Activated CD8-positive, alpha-beta memory T cell treated with anti-CD3 and anti-CD28 coated beads, Interleukin-2, amount 50 U/mL, for 1 hour (primary cell): ENCODE data around the gene LCN15.
"Not testable (repeated sequence)": the region's sequence is repeated elsewhere in the genome, so short reads cannot be mapped to it uniquely, and the experiment has no call there.

Experiments
- DNase-seq: peaks from one replicate; pipeline ENCODE4 v3.0.0-alpha.2; 2020; ENCODE audit errors: extremely low read depth

LCN15 gene

DNA sequence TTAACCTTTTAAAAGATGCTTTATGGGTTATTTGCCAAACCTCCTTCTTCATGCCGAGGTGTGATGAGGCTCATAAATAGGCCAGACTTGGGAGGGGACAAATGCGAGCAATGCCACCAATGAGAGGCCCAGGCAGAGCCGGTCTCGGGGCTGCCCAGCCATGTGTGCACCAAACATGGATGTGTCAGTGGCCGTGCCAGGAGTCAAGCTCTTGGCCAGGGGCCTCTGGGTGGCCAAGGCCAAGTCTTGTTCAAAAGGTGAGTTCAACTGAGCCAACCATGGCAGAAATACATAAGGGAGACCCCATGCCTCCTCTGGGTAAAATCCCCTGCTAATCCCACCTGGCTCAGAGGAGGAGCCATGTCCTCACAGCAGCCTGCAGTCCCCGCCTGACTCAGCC, 10.9 kb upstream of the LCN15 start:
- DNase-seq = no peak

DNA sequence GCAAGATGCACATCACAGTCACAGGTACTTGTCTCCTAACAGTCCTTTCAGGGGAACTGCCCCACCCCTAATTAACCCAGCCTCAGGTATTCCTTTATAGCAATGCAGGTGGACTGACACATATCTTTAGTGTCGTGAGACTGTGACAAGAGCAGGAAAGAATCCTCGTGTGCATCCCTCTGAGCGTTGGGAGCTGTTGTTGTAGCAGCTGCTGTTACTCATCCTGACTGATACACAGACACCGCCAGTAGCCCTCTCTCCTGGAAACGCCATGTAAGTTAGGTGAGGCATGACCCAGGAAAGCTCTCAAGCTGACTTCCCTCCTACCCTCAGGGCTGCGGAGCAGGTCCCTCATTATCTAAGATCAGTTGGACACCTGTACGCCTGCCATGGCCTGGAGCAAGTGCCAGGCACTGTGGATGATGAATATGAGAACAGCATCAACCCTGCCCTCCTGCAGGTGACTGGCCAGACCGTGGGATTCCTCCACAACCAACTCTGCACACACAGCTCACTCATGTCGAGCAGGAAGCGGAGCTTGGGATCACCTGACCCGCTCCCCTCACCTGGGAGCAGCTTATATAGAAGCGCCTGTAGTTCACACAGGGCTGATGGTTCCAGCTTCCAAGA, 10.2 kb upstream of the LCN15 start:
- no peak for DNase-seq

DNA sequence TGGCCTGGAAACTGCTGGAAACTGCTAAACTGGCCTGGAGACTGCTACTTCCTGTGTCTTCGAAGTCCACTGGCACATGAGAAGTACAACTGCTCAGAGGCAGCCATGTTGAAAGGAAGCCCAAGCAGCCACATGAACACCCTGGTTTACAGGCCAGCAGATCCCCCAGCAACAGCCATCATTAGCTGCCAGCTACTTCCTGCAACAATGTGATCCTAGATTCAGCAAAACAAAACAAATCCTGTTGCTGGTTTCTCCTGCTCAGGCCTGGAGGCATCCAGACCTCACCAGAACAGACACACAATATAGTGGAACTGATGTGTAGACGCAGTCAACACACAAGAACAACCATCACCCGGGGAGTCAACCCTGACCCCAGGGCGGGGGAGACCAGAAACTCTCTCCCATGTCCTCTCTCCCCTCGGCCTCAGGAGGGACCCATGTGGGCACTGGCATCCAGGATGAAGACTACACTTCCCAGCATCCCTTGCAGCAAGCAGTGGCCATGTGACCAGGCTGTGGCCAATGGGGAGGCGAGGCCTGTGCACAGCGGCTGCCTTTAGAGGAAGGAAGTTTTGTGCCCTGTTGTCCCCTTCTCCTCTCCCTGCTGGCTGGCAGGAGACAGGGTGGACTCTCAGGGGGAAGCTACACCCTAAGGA, 9.2 kb upstream of the LCN15 start:
- DNase-seq = no peak

DNA sequence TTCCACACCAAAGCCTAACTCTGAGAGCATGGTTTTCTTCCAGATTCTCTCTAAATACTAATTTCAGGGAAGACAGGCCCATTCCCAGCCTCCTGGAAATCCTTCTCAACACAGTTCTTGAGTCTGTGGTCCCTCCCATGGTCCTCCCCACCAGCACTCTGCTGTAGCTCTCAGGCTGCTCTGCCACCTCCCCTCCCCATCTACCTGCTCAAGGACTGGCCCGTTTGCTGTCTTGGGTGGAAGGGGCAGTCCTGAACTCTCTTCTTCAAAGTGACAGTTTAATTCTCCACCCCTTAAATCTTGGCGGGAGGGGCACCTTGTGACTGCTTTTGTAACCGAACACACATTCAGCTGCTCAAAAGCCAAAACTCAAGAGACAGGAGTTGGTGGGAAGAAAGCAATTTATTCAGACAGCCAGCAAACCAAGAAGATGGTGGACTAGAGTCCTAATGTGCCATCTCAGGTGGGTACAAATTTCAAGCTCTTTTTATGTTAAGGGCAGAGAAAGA, 7.6 kb upstream of the LCN15 start:
- DNase-seq = no peak

DNA sequence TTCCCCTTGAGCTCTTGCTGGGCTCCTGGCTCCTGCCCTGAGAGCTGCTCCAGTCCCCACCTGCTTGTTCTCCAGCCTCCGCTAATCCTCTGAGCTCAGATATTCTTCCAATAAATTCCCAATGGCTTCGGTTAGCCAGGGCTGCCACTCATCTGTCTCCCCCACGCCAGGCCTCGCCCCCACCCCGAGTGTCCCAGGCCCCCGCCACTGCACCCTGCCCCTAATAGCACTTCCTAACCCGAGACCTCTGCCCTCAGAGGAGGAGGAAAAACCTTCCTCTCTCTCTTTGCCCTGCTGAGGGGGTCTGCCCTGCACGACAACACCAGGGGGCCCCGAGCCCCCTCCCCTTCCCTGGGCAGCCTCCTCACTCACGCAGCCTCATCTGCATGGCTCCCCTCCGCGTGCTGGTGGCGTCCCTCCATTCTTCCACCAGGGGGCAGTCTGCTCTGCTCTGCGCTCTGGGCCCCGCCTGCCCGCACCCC, 5.4 kb upstream of the LCN15 start:
- no peak for DNase-seq

DNA sequence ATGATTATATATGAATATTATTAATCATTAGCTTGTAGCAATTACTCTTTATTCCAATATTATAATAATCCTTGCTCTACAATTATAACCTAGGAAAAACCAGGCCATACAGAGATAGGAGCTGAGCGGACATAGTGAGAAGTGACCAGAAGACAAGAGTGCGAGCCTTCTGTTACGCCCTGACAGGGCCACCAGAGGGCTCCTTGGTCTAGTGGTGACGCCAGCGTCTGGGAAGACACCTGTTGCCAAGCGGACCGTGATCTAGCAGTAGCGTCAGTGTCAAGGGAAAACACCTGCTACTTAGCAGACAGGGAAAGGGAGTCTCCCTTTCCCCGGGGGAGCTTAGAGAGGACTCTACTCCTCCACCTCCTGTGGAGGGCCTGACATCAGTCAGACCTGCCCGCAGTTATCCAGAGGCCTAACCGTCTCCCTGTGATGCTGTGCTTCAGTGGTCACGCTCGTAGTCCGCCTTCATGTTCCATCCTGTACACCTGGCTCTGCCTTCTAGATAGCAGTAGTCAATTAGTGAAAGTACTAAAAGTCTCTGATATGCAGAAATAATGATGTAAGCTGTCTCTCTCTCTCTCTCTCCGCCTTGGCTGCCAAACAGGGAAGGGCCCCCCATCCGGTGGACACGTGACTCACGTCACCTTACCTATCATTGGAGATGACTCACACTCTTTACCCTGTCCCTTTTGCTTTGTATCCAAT, 2.2 kb upstream of the LCN15 start:
- not testable (repeated sequence) for DNase-seq

DNA sequence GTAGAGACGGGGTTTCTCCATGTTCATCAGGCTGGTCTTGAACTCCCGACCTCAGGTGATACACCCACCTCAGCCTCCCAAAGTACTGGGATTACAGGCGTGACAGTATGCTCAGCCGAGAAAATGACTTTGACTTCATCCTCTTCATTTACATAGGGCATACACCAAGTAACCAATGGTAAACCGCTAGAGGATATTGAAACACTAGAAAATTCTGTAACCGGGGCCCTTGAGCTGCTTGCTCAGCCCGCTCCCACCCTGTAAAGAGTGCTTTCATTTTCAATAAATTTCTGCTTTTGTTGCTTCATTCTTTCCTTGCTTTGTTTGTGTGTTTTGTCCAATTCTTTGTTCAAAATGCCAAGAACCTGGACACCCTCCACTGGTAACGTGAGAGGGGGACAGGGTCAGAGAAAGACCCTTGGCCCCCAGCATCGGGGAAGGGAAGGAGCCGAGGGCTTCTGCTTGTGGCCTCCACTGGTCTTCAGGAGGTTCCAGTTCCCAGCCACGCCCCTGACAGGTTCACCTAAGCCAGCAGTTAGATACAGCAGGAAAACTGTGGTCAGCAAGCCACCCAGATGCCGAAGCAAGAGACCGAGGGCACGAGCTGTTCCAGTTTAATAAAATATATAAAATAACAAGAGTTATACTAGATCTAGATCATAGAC, 1.6 kb upstream of the LCN15 start:
- not testable (repeated sequence) for DNase-seq

DNA sequence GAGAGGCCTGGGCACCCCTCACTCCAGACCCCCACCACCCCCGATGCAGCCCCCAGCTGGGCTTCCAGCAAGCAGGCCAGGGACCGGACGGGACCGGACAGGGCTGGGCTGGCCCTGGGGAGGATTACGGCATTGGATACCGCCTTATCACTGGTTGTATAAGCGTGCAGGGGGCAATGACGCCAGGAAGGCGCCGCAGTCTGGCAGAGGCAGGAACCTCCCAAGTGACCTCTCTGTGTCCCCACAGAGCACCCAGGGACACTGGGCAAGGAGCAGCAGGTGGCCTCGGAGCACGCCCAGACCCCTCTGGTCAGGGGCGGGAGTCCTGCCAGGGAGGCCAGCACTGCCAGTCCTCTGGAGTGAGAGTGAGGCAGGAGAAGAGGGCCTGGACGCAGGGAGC, 723 bp upstream of the LCN15 start:
- DNase-seq = no peak

DNA sequence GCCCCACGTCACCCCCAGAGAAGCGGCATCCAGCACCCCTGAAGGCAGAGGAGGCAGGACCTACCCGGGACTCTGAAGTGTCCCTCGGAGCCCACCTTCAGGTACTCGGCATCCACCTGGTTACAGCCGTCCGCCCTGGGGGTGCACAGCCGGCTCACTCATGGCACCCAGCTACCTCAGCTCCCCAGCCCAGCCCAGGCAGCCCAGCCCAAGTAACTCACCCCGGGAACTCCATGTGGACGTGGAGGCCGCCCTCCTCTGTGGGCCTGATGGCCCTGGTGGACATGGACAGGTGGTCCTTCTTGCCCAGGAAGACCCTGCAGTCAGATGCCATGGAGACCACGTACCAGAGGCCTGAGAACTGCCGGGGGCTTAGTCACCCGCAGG, 676 bp downstream of the LCN15 start:
- DNase-seq = no peak

DNA sequence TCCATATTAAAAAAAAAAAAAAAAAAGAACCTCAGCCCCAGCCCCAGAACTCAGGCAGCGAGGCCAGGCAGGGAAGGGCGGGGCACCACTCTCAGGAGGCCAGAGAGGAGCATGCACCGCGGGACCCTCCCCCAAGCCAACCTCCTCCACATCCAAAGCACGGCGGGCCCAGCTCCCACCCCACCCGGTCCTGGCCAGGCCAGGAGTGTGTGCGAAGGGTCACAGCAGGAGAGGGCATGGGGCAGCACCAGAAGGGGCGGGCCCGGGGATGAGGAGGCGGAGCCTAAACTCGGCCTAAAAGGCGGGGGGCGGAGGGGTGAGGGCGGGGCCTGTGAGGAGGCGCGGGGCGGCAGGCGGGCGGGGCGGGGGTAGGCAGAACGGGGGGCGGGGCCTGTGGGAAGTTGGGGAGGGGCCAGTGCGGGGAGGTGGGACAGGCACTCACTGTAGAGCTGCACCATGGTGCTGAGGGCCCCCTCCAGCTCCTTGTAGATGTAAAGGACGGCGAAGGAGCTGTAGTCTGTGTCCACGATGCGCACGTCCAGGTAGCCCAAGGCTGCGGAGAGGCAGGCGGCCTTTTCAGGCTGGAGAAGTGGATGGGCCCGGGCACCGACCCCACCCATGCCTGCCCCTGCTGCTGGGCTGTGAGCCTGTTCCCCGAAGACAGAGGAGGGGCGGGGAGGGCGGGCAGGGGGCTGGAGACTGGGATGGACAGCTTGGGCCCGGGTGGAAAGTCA, 1.2 kb downstream of the LCN15 start:
- no peak for DNase-seq

DNA sequence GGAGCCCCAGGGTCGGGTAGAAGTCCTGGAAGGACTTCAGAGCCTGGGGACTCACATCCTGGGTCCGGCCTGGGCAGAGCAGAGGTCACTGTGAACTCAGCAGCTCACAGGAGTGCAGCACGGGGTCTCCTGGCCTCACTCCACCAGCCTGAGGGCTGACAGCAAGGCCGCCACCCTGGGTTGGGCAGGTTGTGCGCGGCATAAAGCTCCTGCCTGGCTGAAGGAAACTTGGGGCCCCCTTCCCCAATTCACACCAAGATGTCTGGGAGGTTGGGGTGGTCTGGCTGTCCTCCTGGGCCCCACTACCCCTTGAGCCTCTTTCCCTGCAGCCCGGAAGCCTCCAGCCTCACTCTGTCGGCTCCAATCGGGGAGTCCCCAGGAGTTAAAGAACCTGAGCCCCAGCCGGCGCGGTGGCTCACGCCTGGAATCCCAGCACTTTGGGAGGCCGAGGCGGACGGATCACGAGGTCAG, 2.1 kb downstream of the LCN15 start:
- no peak for DNase-seq

DNA sequence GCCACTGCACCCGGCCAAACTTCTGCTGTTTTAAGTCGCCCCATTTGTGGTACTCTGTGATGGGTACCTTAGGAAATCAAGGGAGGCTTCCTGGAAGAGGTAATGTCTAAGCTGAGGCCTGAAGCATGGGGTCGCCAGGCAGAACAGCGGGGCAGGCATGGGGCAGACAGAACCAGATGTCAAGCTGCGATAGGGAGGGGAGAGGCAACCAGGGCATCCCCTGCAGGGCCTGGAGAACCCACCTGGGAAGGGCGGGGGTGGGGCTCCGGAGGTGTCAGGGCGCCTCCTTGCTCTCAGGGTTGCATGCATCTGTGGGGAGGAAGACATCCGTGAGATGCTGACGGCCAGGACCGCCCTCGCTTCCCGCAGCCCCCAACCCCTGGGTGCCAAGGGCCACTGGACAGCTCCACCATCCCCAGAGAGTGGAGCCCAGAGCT, 2.8 kb downstream of the LCN15 start:
- no peak for DNase-seq

DNA sequence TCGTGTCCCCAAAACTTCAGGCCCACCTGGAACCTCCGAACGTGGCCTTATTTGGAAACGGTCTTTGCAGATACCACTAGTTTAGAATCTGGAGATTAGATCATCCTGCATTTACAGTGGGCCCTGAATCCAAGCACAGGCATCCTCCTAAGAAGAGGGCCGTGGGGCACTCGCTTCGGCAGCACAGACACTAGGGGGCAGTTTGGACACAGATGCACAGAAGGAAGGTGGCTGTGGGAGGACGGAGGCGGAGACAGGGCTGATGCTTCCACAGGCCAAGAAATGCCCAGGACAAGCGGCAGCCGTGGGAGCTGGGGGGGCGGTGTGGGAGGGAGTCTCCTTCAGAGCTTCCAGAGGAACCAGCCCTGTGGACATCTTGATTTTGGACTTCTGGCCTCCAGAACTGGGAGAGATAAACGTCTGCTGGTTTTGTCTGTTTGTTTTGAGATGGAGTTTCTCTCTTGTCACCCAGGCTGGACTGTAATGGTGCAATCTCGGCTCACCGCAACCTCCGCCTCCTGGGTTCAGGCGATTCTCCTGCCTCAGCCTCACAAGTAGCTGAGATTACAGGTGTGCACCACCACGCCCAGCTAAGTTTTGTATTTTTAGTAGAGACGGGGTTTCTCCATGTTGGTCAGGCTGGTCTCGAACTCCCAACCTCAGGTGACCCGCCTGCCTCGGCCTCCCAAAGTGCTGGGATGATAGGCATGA, 3.3 kb downstream of the LCN15 start:
- DNase-seq = not testable (repeated sequence)

DNA sequence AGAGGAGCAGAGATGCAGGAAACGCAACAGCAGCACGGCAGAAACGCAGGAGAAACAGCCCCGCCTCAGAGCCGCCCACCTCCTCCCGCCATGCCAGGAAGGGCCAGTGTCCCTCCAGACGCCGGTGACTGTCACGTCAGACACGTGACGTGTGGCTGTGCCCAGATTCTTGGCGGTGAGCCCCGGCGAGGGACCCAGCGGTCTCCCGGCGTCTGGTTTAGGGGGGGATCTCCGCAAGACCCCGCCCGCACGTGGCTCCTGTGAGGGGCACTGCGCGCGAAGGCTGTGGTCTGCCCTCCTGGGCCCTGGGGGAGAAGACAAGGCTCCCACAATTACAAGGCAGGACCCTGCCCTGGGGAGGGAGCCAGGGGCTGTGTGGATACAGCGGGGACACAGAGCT, 3.9 kb downstream of the LCN15 start:
- DNase-seq = no peak

DNA sequence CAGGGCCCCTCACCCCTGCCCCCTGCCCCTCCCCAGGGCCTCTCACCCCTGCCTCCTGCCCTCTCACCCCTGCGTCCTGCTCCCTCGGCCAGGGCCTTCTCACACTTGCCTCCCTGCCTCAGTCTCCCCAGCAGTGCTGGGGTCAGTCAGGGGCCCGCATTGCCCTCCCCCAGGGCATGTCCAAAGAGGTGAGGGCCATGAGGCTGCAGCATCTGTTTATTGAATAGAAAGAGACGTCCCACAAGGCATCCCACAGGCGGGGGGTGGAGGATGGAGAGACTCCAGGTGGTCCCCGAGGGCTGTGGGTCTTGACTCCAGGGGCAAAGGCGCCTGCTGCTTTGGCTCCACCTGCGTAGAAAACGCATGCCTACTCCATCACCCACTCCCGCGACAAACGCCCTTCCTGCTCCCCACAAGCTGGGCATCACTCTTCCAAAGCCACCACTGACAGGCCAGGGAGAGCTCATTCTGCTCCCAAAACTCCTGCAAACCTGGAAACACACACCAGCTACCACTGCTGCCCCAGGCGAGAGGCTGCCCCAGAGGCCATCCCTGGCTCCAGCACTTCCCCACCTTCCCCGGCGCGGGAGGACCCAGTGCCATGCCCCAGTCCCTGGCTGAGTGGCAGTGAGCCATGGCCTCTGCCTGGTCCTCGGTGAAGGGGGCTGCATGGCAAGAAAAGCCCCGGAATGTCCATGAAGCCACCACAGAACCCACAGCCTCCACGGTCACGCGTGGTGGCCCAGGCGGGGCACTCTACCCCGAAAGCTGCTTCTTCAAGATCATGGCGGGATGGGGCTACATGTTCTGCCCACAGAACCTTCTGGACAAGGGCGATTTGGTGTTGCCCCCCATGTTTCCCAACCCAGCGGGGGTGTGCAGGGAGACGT, 4.6 kb downstream of the LCN15 start:
- DNase-seq = no peak

DNA sequence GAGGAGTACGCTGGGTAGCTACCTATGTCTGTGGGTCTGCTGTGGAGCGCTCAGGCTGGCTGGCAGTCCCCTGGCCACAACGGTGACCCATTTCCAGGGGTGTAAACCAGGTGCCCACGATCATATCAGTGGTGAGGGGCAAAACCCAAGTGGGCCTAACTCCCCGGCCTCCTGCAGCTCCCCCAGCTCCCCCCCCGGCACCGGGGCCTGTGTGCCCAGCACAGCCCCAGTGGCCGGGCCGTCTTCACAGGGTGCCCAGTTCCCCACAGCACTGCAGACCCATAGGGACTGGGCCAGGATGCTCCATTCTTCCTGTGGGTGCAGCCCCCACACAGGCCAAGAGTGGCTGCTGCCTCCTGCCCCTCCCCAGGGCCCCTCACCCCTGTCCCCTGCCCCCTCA, 5.3 kb downstream of the LCN15 start:
- no peak for DNase-seq

DNA sequence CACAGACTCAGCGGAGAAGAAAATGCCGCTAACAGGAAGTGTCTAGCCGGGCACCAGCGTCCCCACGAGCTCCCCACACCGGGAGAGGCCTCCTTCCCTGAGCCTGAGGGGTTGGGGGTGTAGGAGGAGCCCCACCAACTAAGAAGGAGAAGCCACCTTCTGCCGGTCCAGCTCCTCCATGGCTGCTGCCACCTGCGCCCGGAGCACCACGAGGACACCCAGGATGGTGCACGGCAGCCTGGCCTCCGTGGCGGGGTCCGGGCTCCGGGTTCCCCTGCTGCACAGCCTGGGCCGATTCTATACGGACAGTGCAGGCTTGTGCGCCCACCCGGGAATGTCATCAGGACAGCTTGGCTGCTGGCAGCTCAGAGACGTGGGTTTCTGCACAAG, 6.6 kb downstream of the LCN15 start:
- DNase-seq = no peak

DNA sequence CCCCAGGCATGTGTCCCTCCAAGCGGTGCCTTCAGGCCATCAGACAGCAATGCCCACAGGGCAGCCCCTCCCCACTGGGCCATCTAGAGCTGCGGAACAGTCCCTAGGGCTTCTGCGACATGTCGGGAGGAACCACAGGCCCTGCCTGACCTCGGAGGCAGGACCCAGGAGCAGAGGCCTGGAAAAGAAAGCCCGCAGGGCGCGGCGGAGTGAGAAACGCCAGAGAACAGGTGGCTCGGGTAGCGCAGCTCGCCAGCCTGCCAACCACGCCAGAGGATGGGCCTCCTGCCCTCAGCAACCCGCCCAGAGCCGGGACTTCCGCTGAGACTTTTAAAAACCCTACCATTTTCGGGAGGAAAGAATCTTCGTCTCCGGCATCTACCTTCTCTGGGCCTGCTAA, 7.0 kb downstream of the LCN15 start:
- DNase-seq = no peak

DNA sequence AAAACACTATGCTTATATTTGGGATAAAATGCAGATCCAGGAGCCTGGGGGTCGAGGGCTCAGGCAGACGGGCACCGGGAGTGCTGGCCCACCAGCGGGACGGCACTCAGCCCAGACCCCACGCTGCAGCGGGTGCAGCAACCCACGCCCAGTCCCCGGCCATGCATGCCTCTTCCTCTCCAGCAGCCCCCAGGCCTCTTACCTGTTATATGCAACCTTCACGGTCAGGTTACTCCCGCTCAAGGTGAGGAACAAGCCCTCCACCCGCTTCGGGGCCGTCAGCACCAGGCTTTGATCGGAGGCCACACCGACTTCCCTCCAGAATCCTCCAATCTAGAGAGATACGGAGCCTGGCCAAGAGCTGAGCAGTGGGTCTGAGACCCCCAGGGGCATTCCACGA, 7.5 kb downstream of the LCN15 start:
- no peak for DNase-seq

DNA sequence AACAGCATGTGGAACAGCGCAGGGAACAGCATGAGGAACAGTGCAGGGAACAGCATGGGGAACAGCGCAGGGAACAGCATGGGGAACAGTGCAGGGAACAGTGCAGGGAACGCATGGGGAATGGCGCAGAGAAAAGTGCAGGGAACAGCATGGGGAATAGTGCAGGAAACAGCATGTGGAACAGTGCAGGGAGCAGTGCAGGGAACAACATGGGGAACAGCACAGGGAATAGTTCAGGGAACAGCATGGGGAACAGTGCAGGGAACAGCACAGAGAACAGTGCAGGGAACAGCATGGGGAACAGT, 8.2 kb downstream of the LCN15 start:
- no peak for DNase-seq
